NCI-H1436 treated with DMSO at 0.1 percent for 48 hours (cell line): ENCODE results near the gene AARS2.
"Not testable (repeated sequence)": the region's sequence is repeated elsewhere in the genome, so short reads cannot be mapped to it uniquely, and the experiment has no call there.

Experiments used
- DNase-seq: peaks from one replicate; lab custom pipeline; 2025; lab: John Stamatoyannopoulos, UW

Gene AARS2

GRCh38 chr6:44329858-44330257 is 16.7 kb upstream of the AARS2 start:
- DNase-seq = no peak

GRCh38 chr6:44328203-44328602 is 15.1 kb upstream of the AARS2 start:
- DNase-seq = not testable (repeated sequence)

- no peak for DNase-seq
Measured at GRCh38 chr6:44327760-44328159, 14.6 kb upstream of the AARS2 start.

- no peak for DNase-seq
Measured at GRCh38 chr6:44327096-44327495, 13.9 kb upstream of the AARS2 start.

GRCh38 chr6:44321210-44321609 is 8.1 kb upstream of the AARS2 start:
- no peak for DNase-seq

- not testable (repeated sequence) for DNase-seq
Measured at GRCh38 chr6:44317136-44317631, 4.0 kb upstream of the AARS2 start.

- no peak for DNase-seq
Measured at GRCh38 chr6:44316481-44316880, 3.3 kb upstream of the AARS2 start.

- DNase-seq = no peak
Measured at GRCh38 chr6:44315951-44316350, 2.8 kb upstream of the AARS2 start.

- DNase-seq = no peak
Measured at GRCh38 chr6:44315516-44315915, 2.4 kb upstream of the AARS2 start.

- DNase-seq = not testable (repeated sequence)
Measured at GRCh38 chr6:44314657-44315056, 1.5 kb upstream of the AARS2 start.

- no peak for DNase-seq
Measured at GRCh38 chr6:44311767-44312166, 1.4 kb downstream of the AARS2 start.

- no peak for DNase-seq
Measured at GRCh38 chr6:44311304-44311703, 1.8 kb downstream of the AARS2 start.

- no peak for DNase-seq
Measured at GRCh38 chr6:44310241-44310640, 2.9 kb downstream of the AARS2 start.

- no peak for DNase-seq
Measured at GRCh38 chr6:44309631-44310030, 3.5 kb downstream of the AARS2 start.

- DNase-seq = no peak
Measured at GRCh38 chr6:44309092-44309491, 4.1 kb downstream of the AARS2 start.

- DNase-seq = no peak
Measured at GRCh38 chr6:44307217-44307616, 5.9 kb downstream of the AARS2 start.

GRCh38 chr6:44306710-44307109 is 6.4 kb downstream of the AARS2 start:
- DNase-seq = no peak

- no peak for DNase-seq
Measured at GRCh38 chr6:44305200-44305725, 7.9 kb downstream of the AARS2 start.

GRCh38 chr6:44304282-44305199 is 8.6 kb downstream of the AARS2 start:
- no peak for DNase-seq

- no peak for DNase-seq
Measured at GRCh38 chr6:44303842-44304241, 9.3 kb downstream of the AARS2 start.

- no peak for DNase-seq
Measured at GRCh38 chr6:44302856-44303255, 10.3 kb downstream of the AARS2 start.

- no peak for DNase-seq
Measured at GRCh38 chr6:44301782-44302564, 11.2 kb downstream of the AARS2 start.

GRCh38 chr6:44301106-44301505 is 12.0 kb downstream of the AARS2 start:
- no peak for DNase-seq
